Amygdala (tissue), 56 donors: ENCODE results near the gene RGS7.
A peak's percentile ranks its signal among the peaks of the same experiment; 100 is the strongest.
"Not testable (repeated sequence)": the region's sequence is repeated elsewhere in the genome, so short reads cannot be mapped to it uniquely, and the experiment has no call there.

Experiments
- DNase-seq, 56 donors: peaks; one replicate each; lab custom pipeline; 2025; lab: John Stamatoyannopoulos, UW

RGS7 gene

GRCh38 chr1:241217516-241217915 lies 139.5 kb downstream of the RGS7 start:
- no peak for DNase-seq

GRCh38 chr1:241215683-241216082 lies 141.3 kb downstream of the RGS7 start:
- DNase-seq: no peak

- DNase-seq: no peak
Observed at GRCh38 chr1:241215203-241215602, 141.8 kb downstream of the RGS7 start.

GRCh38 chr1:241213139-241213538 lies 143.9 kb downstream of the RGS7 start:
- DNase-seq: no peak

- no peak for DNase-seq
Observed at GRCh38 chr1:241212628-241213027, 144.4 kb downstream of the RGS7 start.

GRCh38 chr1:241208910-241209379 lies 148.1 kb downstream of the RGS7 start:
- no peak for DNase-seq

GRCh38 chr1:241203817-241204216 lies 153.2 kb downstream of the RGS7 start:
- no peak for DNase-seq

- DNase-seq: no peak
Observed at GRCh38 chr1:241202401-241202800, 154.6 kb downstream of the RGS7 start.

GRCh38 chr1:241186716-241187115 lies 170.3 kb downstream of the RGS7 start:
- DNase-seq: no peak

- no peak for DNase-seq
Observed at GRCh38 chr1:241181971-241182370, 175.0 kb downstream of the RGS7 start.

- DNase-seq: no peak
Observed at GRCh38 chr1:241181471-241181870, 175.5 kb downstream of the RGS7 start.

GRCh38 chr1:241180569-241180968 lies 176.4 kb downstream of the RGS7 start:
- DNase-seq: no peak

GRCh38 chr1:241177660-241178059 lies 179.3 kb downstream of the RGS7 start:
- no peak for DNase-seq

- no peak for DNase-seq
Observed at GRCh38 chr1:241172486-241172885, 184.5 kb downstream of the RGS7 start.

- no peak for DNase-seq
Observed at GRCh38 chr1:241171991-241172390, 185.0 kb downstream of the RGS7 start.

GRCh38 chr1:241167121-241167630 lies 189.8 kb downstream of the RGS7 start:
- DNase-seq: no peak

- no peak for DNase-seq
Observed at GRCh38 chr1:241166625-241167024, 190.4 kb downstream of the RGS7 start.

- DNase-seq: not testable (repeated sequence)
Observed at GRCh38 chr1:241165256-241165655, 191.7 kb downstream of the RGS7 start.

- DNase-seq: no peak
Observed at GRCh38 chr1:241163363-241163762, 193.6 kb downstream of the RGS7 start.

- no peak for DNase-seq
Observed at GRCh38 chr1:241161188-241161689, 195.8 kb downstream of the RGS7 start.

GRCh38 chr1:241157435-241157834 lies 199.6 kb downstream of the RGS7 start:
- no peak for DNase-seq

GRCh38 chr1:241156231-241156965 lies 200.6 kb downstream of the RGS7 start:
- peak in 1 of 56 donors; percentile 9 for DNase-seq
